SJCRH30 (cell line): ENCODE measurements around the gene PRKG1. TPM values are rescaled to one million over a fixed set of nuclear protein-coding genes. Genes with fewer than 3 reads are reported as not detected.

Experiments
- DNase-seq, 2 experiments: peaks; one replicate each; pipeline ENCODE4 v3.0.0-alpha.2; 2015 to 2020
- H3K27ac ChIP-seq: fragments of 250-450 bp; sonication (Bioruptor Pico); 2 replicates; pipeline ENCODE4 v1.5.1; 2020; ENCODE audit warnings: mild to moderate bottlenecking, moderate library complexity
- H3K27me3 ChIP-seq: fragments of 250-450 bp; sonication (Bioruptor Pico); 2 replicates; pipeline ENCODE4 v1.5.1; 2020; ENCODE audit warnings: mild to moderate bottlenecking, moderate library complexity
- H3K36me3 ChIP-seq: fragments of 250-450 bp; sonication (Bioruptor Pico); 2 replicates; pipeline ENCODE4 v1.5.1; 2020; ENCODE audit warnings: mild to moderate bottlenecking, moderate library complexity
- H3K4me1 ChIP-seq: fragments of 250-450 bp; sonication (Bioruptor Pico); 2 replicates; pipeline ENCODE4 v1.5.1; 2020; ENCODE audit warnings: mild to moderate bottlenecking, moderate library complexity
- H3K4me3 ChIP-seq: fragments of 250-450 bp; sonication (Bioruptor Pico); 2 replicates; pipeline ENCODE4 v1.5.1; 2020; ENCODE audit warnings: mild to moderate bottlenecking, moderate library complexity
- H3K9me3 ChIP-seq: fragments of 250-450 bp; sonication (Bioruptor Pico); replicated peaks from 2 replicates; pipeline ENCODE4 v1.5.1; 2020; ENCODE audit warnings: mild to moderate bottlenecking, moderate library complexity
- total RNA-seq: library from RNA; depleted of rRNA; stranded (reverse); fragments of >200 nt; shearing (Covaris generic); gene quantifications from 2 replicates; pipeline ENCODE4 v1.2.3, GENCODE V29; 2014

PRKG1 gene
- total RNA-seq, 1 experiment from 2014 or later = 3.0 TPM

GRCh38 chr10:51066231-51066630 is 8.1 kb upstream of the PRKG1 start:
- Histone ChIP-seq H3K27ac (no peak overlapping the region), H3K9me3 (no peaks in the 10 kb centered on the region), H3K27me3 (no peaks in the 10 kb centered on the region), H3K4me3 (no peak overlapping the region), H3K4me1 (no peaks in the 10 kb centered on the region), H3K36me3 (no peaks in the 10 kb centered on the region)
- no peak for DNase-seq

- no peaks in the 10 kb centered on the region for H3K4me1 ChIP-seq
- no peak overlapping the region for H3K4me3 ChIP-seq
- no peak for DNase-seq
- no peaks in the 10 kb centered on the region for H3K36me3 ChIP-seq
- H3K27ac ChIP-seq = no peak overlapping the region
- no peaks in the 10 kb centered on the region for H3K27me3 ChIP-seq
- no peaks in the 10 kb centered on the region for H3K9me3 ChIP-seq
Measured at GRCh38 chr10:51072210-51072609, 2.1 kb upstream of the PRKG1 start.

GRCh38 chr10:51072921-51073434 is 1.3 kb upstream of the PRKG1 start:
- Histone ChIP-seq H3K4me1 (no peaks in the 10 kb centered on the region), H3K9me3 (no peaks in the 10 kb centered on the region), H3K27me3 (no peaks in the 10 kb centered on the region), H3K4me3 (peak overlapping the region; percentile 60; the same call in 1 of the 2 replicates), H3K27ac (no peak overlapping the region), H3K36me3 (no peaks in the 10 kb centered on the region)
- no peak for DNase-seq

- no peaks in the 10 kb centered on the region for H3K4me1 ChIP-seq
- peak overlapping the region; percentile 60 for H3K4me3 ChIP-seq
- H3K27ac ChIP-seq = no peak overlapping the region
- H3K9me3 ChIP-seq = no peaks in the 10 kb centered on the region
- peak; percentile 4 to 40 for DNase-seq
- no peaks in the 10 kb centered on the region for H3K36me3 ChIP-seq
- no peaks in the 10 kb centered on the region for H3K27me3 ChIP-seq
Measured at GRCh38 chr10:51073453-51074237, 642 bp upstream of the PRKG1 start.

- H3K4me3 ChIP-seq = peak overlapping the region; percentile 60
- H3K4me1 ChIP-seq = no peaks in the 10 kb centered on the region
- H3K36me3 ChIP-seq = no peaks in the 10 kb centered on the region
- no peak for DNase-seq
- no peaks in the 10 kb centered on the region for H3K27me3 ChIP-seq
- H3K9me3 ChIP-seq = no peaks in the 10 kb centered on the region
- H3K27ac ChIP-seq = no peak overlapping the region
Measured at GRCh38 chr10:51075043-51075872, 971 bp downstream of the PRKG1 start.

GRCh38 chr10:51075873-51076229 is 1.6 kb downstream of the PRKG1 start:
- no peak overlapping the region for H3K27ac ChIP-seq
- H3K9me3 ChIP-seq = no peaks in the 10 kb centered on the region
- no peaks in the 10 kb centered on the region for H3K27me3 ChIP-seq
- no peaks in the 10 kb centered on the region for H3K4me1 ChIP-seq
- no peak for DNase-seq
- H3K4me3 ChIP-seq = no peak overlapping the region
- no peaks in the 10 kb centered on the region for H3K36me3 ChIP-seq

- H3K9me3 ChIP-seq = no peaks in the 10 kb centered on the region
- H3K4me1 ChIP-seq = no peaks in the 10 kb centered on the region
- H3K27ac ChIP-seq = no peak overlapping the region
- no peaks in the 10 kb centered on the region for H3K27me3 ChIP-seq
- H3K36me3 ChIP-seq = no peaks in the 10 kb centered on the region
- H3K4me3 ChIP-seq = no peak overlapping the region
- no peak for DNase-seq
Measured at GRCh38 chr10:51076299-51076841, 2.1 kb downstream of the PRKG1 start.

GRCh38 chr10:51077074-51077473 is 2.8 kb downstream of the PRKG1 start:
- DNase-seq = no peak
- no peaks in the 10 kb centered on the region for H3K9me3 ChIP-seq
- H3K27me3 ChIP-seq = no peaks in the 10 kb centered on the region
- H3K4me1 ChIP-seq = no peaks in the 10 kb centered on the region
- H3K36me3 ChIP-seq = no peaks in the 10 kb centered on the region
- no peak overlapping the region for H3K27ac ChIP-seq
- H3K4me3 ChIP-seq = no peak overlapping the region

GRCh38 chr10:51077507-51077906 is 3.2 kb downstream of the PRKG1 start:
- H3K4me1 ChIP-seq = no peaks in the 10 kb centered on the region

GRCh38 chr10:51079331-51079730 is 5.0 kb downstream of the PRKG1 start:
- no peak overlapping the region for H3K4me3 ChIP-seq
- no peaks in the 10 kb centered on the region for H3K36me3 ChIP-seq
- H3K9me3 ChIP-seq = no peaks in the 10 kb centered on the region
- H3K27ac ChIP-seq = no peak overlapping the region
- no peaks in the 10 kb centered on the region for H3K4me1 ChIP-seq
- no peaks in the 10 kb centered on the region for H3K27me3 ChIP-seq
- no peak for DNase-seq

More at GRCh38 chr10:51077507-51077906, 3.2 kb downstream of the PRKG1 start:
- no peaks in the 10 kb centered on the region for H3K27me3 ChIP-seq
- no peak for DNase-seq
- no peaks in the 10 kb centered on the region for H3K36me3 ChIP-seq
- H3K9me3 ChIP-seq = no peaks in the 10 kb centered on the region
- H3K4me3 ChIP-seq = no peak overlapping the region
- no peak overlapping the region for H3K27ac ChIP-seq

- Histone ChIP-seq H3K4me3 (no peak overlapping the region), H3K27me3 (no peaks in the 10 kb centered on the region), H3K4me1 (no peaks in the 10 kb centered on the region), H3K27ac (no peak overlapping the region), H3K9me3 (no peaks in the 10 kb centered on the region), H3K36me3 (no peaks in the 10 kb centered on the region)
- no peak for DNase-seq
Measured at GRCh38 chr10:51079766-51080165, 5.5 kb downstream of the PRKG1 start.

GRCh38 chr10:51080311-51081006 is 6.2 kb downstream of the PRKG1 start:
- no peak overlapping the region for H3K27ac ChIP-seq
- H3K4me3 ChIP-seq = no peak overlapping the region
- no peak for DNase-seq
- H3K4me1 ChIP-seq = no peaks in the 10 kb centered on the region
- H3K27me3 ChIP-seq = no peaks in the 10 kb centered on the region
- no peaks in the 10 kb centered on the region for H3K9me3 ChIP-seq
- no peaks in the 10 kb centered on the region for H3K36me3 ChIP-seq

GRCh38 chr10:51082857-51083256 is 8.6 kb downstream of the PRKG1 start:
- no peak overlapping the region for H3K4me3 ChIP-seq
- H3K9me3 ChIP-seq = no peaks in the 10 kb centered on the region
- no peaks in the 10 kb centered on the region for H3K4me1 ChIP-seq
- no peaks in the 10 kb centered on the region for H3K27me3 ChIP-seq
- no peak for DNase-seq
- H3K36me3 ChIP-seq = no peaks in the 10 kb centered on the region
- H3K27ac ChIP-seq = no peak overlapping the region

GRCh38 chr10:51083356-51083853 is 9.1 kb downstream of the PRKG1 start:
- no peaks in the 10 kb centered on the region for H3K9me3 ChIP-seq
- no peaks in the 10 kb centered on the region for H3K27me3 ChIP-seq
- H3K36me3 ChIP-seq = no peaks in the 10 kb centered on the region
- H3K4me1 ChIP-seq = no peaks in the 10 kb centered on the region
- no peak overlapping the region for H3K27ac ChIP-seq
- peak in 1 of 2 experiments; percentile 1 for DNase-seq
- no peak overlapping the region for H3K4me3 ChIP-seq
